IPS-11a (cell line): ENCODE results near the gene PNPLA7.
"Not testable (repeated sequence)": the region's sequence is repeated elsewhere in the genome, so short reads cannot be mapped to it uniquely, and the experiment has no call there.

Experiments
- H3K4me3 ChIP-seq: one replicate; pipeline ENCODE4 v1.5.1; 2013; ENCODE audit warnings: low read depth, low read length, control low read depth

Gene PNPLA7

GRCh38 chr9:137423514-137424291, 126.5 kb downstream of the PNPLA7 start:
- peak overlapping the region; percentile 39 for H3K4me3 ChIP-seq

GRCh38 chr9:137422604-137423513, 127.3 kb downstream of the PNPLA7 start, which contains the start of the genes EXD3 and NOXA1:
Gene EXD3, minus strand, starts transcription at chr9:137423162. Its CDS starts 27,805 bp downstream, at chr9:137395357.
Gene NOXA1, plus strand, starts transcription at chr9:137423393. Its CDS starts 137 bp downstream, at chr9:137423530.
- peak within 1 kb of the TSS; percentile 86 for H3K4me3 ChIP-seq

GRCh38 chr9:137421838-137422603, 128.2 kb downstream of the PNPLA7 start:
- H3K4me3 ChIP-seq, result peak overlapping the region; percentile 86

GRCh38 chr9:137417161-137418021, 132.8 kb downstream of the PNPLA7 start:
- H3K4me3 ChIP-seq, result no peak overlapping the region

GRCh38 chr9:137416563-137417151, 133.5 kb downstream of the PNPLA7 start:
- H3K4me3 ChIP-seq, result no peak overlapping the region

GRCh38 chr9:137416006-137416562, 134.1 kb downstream of the PNPLA7 start:
- no peak overlapping the region for H3K4me3 ChIP-seq

- H3K4me3 ChIP-seq, result no peak overlapping the region
These were observed 134.8 kb downstream of the PNPLA7 start for GRCh38 chr9:137415451-137415850.

- H3K4me3 ChIP-seq, result no peak overlapping the region
These were observed 137.8 kb downstream of the PNPLA7 start for GRCh38 chr9:137412431-137412830.

- no peak overlapping the region for H3K4me3 ChIP-seq
These were observed 138.4 kb downstream of the PNPLA7 start for GRCh38 chr9:137411645-137412380.

- H3K4me3 ChIP-seq, result no peak overlapping the region
These were observed 138.9 kb downstream of the PNPLA7 start for GRCh38 chr9:137411260-137411644.

GRCh38 chr9:137410891-137411249, 139.3 kb downstream of the PNPLA7 start:
- H3K4me3 ChIP-seq, result no peak overlapping the region

- H3K4me3 ChIP-seq, result not testable (repeated sequence)
These were observed 139.8 kb downstream of the PNPLA7 start for GRCh38 chr9:137410236-137410890.
